ENCODE results near the gene RAB31. TPM values are rescaled to one million over a fixed set of nuclear protein-coding genes. Genes with fewer than 3 reads are reported as not detected.
A peak's percentile ranks its signal among the peaks of the same experiment; 100 is the strongest.

The RAB31 gene
- total and polyA plus RNA-seq, 4 donors: 21.5 to 114 (median 49.5) TPM

DNA sequence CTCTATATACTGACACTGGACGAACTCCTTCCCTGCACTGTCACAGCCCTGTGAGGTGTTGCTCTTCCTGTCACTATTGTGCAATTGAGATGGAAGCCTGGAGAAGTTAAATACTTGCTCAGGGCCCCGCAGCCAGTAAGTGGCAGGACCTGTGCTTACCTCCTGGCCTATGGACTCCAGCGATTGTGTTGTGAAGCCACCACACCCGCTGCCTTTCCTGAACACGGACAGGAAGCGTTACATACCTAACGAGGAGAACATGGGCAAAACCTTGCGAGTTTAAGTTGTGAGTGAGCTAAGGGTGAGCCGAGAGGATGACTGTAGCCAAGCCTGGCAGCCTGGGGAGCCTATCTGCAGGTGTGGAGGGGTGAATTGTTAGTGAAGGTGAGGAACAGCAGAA is 26.1 kb downstream of the RAB31 start:
- no peak overlapping the region for H3K27ac ChIP-seq (ENCODE audit: low read depth in 1 of 2, low read length in 1 of 2)
- H3K4me3 ChIP-seq: no peak overlapping the region
- TF ChIP-seq, protein P1, sequence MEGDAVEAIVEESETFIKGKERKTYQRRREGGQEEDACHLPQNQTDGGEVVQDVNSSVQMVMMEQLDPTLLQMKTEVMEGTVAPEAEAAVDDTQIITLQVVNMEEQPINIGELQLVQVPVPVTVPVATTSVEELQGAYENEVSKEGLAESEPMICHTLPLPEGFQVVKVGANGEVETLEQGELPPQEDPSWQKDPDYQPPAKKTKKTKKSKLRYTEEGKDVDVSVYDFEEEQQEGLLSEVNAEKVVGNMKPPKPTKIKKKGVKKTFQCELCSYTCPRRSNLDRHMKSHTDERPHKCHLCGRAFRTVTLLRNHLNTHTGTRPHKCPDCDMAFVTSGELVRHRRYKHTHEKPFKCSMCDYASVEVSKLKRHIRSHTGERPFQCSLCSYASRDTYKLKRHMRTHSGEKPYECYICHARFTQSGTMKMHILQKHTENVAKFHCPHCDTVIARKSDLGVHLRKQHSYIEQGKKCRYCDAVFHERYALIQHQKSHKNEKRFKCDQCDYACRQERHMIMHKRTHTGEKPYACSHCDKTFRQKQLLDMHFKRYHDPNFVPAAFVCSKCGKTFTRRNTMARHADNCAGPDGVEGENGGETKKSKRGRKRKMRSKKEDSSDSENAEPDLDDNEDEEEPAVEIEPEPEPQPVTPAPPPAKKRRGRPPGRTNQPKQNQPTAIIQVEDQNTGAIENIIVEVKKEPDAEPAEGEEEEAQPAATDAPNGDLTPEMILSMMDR (IDR thresholded peaks at IDR 0.05; ENCODE audit: control extremely low read depth, extremely low read depth): no peak
- peaks cover 0 to 4% (median 0%) of the 10 kb centered on the region in 5 donors for H3K4me1 ChIP-seq (ENCODE audit: control insufficient read depth in 5 of 5, insufficient read depth in 5 of 5, low read length in 5 of 5)
- H3K27me3 ChIP-seq (ENCODE audit: control insufficient read depth in 3 of 3, insufficient read depth in 3 of 3, low read length in 2 of 3): no peaks in the 10 kb centered on the region
- 17 to 38% methylated on average over 9 of the region's 9 CpGs for WGBS, 2 donors
- ATAC-seq (ENCODE audit: insufficient read depth, low FRiP score) (peak; percentile 60), DNase-seq (no peak)
- no peaks in the 10 kb centered on the region for H3K9me3 ChIP-seq (ENCODE audit: control insufficient read depth in 4 of 4, insufficient read depth in 3 of 4, low read length in 3 of 4)
- peaks cover 0 to 6% (median 0%) of the 10 kb centered on the region in 4 donors for H3K36me3 ChIP-seq (ENCODE audit: control insufficient read depth in 4 of 4, insufficient read depth in 4 of 4, low read length in 4 of 4)
- H3K9ac ChIP-seq (ENCODE audit: insufficient read depth in 1 of 2, low read length in 2 of 2): no peak overlapping the region

DNA sequence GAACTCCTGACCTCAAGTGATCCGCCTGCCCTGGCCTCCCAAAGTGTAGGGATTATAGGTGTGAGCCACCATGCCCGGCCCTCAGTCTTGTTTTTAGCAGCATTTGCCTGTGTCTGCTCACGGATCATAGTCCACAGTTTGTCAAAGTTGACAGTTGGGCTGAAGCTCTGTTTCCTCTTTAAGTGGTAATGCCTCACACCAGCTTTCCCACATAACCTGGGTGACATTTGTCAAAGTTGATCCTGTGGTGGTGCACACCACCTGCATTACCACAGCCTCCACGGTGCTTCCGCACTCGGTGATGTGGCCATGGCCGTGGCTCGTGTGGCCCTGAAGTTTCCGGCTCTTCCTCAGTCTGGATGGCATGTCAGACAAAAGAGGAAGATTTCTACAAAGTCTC is 27.1 kb downstream of the RAB31 start:
- peaks cover 0 to 6% (median 0%) of the 10 kb centered on the region in 4 donors for H3K36me3 ChIP-seq (ENCODE audit: control insufficient read depth in 4 of 4, insufficient read depth in 4 of 4, low read length in 4 of 4)
- H3K9me3 ChIP-seq (ENCODE audit: control insufficient read depth in 4 of 4, insufficient read depth in 3 of 4, low read length in 3 of 4): no peaks in the 10 kb centered on the region
- no peak for DNase-seq
- H3K9ac ChIP-seq (ENCODE audit: insufficient read depth in 1 of 2, low read length in 2 of 2): no peak overlapping the region
- TF ChIP-seq, protein P1 (IDR thresholded peaks at IDR 0.05; ENCODE audit: control extremely low read depth, extremely low read depth): no peak
- no peak overlapping the region for H3K4me3 ChIP-seq
- H3K27me3 ChIP-seq (ENCODE audit: control insufficient read depth in 3 of 3, insufficient read depth in 3 of 3, low read length in 2 of 3): no peaks in the 10 kb centered on the region
- peaks cover 0 to 4% (median 0%) of the 10 kb centered on the region in 5 donors for H3K4me1 ChIP-seq (ENCODE audit: control insufficient read depth in 5 of 5, insufficient read depth in 5 of 5, low read length in 5 of 5)
- no peak overlapping the region for H3K27ac ChIP-seq (ENCODE audit: low read depth in 1 of 2, low read length in 1 of 2)
- ATAC-seq (ENCODE audit: insufficient read depth, low FRiP score): no peak
- 37 to 73% methylated on average over 9 of the region's 9 CpGs for WGBS, 2 donors

DNA sequence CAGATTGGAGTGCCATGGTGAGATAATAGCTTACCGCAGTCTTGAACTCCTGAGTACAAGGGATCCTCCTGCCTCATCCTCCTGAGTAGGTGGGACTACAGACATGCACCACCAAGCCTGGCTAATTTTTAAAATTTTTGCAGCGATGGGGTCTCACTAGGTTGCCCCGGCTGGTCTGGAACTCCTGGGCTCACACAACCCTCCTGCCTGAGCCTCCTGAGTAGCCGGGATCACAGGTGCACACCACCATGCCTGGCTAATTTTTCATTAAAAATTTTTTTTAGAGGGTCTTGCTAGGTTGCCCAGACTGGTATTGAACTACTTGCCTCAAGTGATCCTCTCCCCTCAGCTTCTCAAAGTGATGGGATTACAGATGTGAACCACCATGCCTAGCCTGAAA is 27.8 kb downstream of the RAB31 start:
- Histone ChIP-seq H3K36me3 (ENCODE audit: control insufficient read depth in 4 of 4, insufficient read depth in 4 of 4, low read length in 4 of 4) (peaks cover 0 to 6% (median 0%) of the 10 kb centered on the region in 4 donors), H3K9ac (ENCODE audit: insufficient read depth in 1 of 2, low read length in 2 of 2) (no peak overlapping the region), H3K27me3 (ENCODE audit: control insufficient read depth in 3 of 3, insufficient read depth in 3 of 3, low read length in 2 of 3) (no peaks in the 10 kb centered on the region), H3K9me3 (ENCODE audit: control insufficient read depth in 4 of 4, insufficient read depth in 3 of 4, low read length in 3 of 4) (no peaks in the 10 kb centered on the region), H3K4me3 (no peak overlapping the region), H3K4me1 (ENCODE audit: control insufficient read depth in 5 of 5, insufficient read depth in 5 of 5, low read length in 5 of 5) (peaks cover 0 to 4% (median 0%) of the 10 kb centered on the region in 5 donors), H3K27ac (ENCODE audit: low read depth in 1 of 2, low read length in 1 of 2) (no peak overlapping the region)
- TF ChIP-seq, protein P1 (IDR thresholded peaks at IDR 0.05; ENCODE audit: control extremely low read depth, extremely low read depth): no peak
- DNase-seq (no peak), ATAC-seq (ENCODE audit: insufficient read depth, low FRiP score) (no peak)
- WGBS, 2 donors: 74% methylated on average over 4 of the region's 4 CpGs

DNA sequence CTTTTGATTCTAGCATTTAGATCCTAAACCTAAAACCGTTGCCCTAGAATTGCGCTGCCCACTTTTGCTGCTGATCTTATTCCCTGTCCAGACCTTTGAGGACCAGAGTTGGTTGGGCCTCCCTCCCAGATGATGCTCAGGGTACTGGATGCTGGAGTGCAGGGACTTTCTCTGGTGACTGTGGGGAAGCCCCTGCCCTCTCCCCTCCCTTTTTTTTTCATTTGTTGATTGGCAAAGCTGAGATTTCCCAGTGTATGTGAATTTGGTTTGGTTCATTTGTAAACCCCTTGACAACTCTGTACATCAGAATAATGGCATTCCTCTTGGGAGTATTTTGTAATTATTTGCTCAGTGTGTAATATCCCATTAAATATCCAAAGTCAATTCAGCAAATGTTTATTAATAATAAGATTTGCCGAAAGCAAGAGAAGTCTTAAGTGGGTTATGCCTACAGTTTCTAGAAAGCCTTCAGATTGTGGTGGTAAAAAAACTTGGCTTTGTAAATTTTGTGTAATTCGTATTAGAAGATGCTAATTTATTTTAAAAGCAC is 28.3 kb downstream of the RAB31 start:
- Histone ChIP-seq H3K36me3 (ENCODE audit: control insufficient read depth in 4 of 4, insufficient read depth in 4 of 4, low read length in 4 of 4) (peaks cover 0 to 7% (median 0%) of the 10 kb centered on the region in 4 donors), H3K9me3 (ENCODE audit: control insufficient read depth in 4 of 4, insufficient read depth in 3 of 4, low read length in 3 of 4) (no peaks in the 10 kb centered on the region), H3K27me3 (ENCODE audit: control insufficient read depth in 3 of 3, insufficient read depth in 3 of 3, low read length in 2 of 3) (no peaks in the 10 kb centered on the region), H3K27ac (ENCODE audit: low read depth in 1 of 2, low read length in 1 of 2) (no peak overlapping the region), H3K9ac (ENCODE audit: insufficient read depth in 1 of 2, low read length in 2 of 2) (no peak overlapping the region), H3K4me3 (no peak overlapping the region), H3K4me1 (ENCODE audit: control insufficient read depth in 5 of 5, insufficient read depth in 5 of 5, low read length in 5 of 5) (peaks cover 0 to 6% (median 0%) of the 10 kb centered on the region in 5 donors)
- TF ChIP-seq, protein P1 (IDR thresholded peaks at IDR 0.05; ENCODE audit: control extremely low read depth, extremely low read depth): no peak
- DNase-seq: no peak
- WGBS, 2 donors: 44 to 47% methylated on average over 4 of the region's 4 CpGs
- no peak for ATAC-seq (ENCODE audit: insufficient read depth, low FRiP score)
